Measurements from ENCODE around the gene TTC21A. TPM values are rescaled to one million over a fixed set of nuclear protein-coding genes. Genes with fewer than 3 reads are reported as not detected.

TTC21A gene
- total RNA-seq, 2 donors from 2014 or later: 6.7 to 46.5 TPM

DNA sequence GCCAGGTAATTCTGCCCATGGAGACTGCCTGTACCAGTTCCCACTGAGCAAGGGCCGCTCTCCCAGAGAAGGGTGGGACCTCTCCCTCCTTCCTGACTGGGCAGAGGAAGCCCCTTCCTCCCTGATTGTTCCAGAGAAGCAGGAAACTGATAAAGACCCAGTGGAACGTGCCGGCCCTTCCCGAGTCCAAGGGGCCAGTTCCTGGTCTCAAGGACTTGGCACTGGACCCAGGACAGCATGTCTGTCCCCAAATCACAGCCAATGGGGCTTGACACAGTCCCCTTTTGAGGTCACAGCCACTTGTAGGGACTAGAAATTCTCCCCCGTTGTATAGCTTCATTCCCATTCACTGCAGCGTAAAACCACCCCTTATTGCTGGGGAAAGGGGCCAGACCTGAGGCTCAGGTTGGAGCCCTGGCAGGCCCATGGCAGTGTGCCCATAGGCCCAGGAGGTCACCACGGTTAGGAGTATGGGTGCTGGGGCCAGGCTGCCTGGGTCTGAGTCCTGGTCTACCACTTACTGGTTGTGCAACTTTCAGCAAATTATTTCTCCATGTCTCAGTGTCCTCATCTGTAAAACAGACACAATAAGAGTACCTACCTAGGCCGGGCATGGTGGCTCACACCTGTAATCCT lies 27.8 kb downstream of the TTC21A start:
- Histone ChIP-seq H3K4me3 (no peak overlapping the region), H3K4me1 (peaks cover 27% of the 10 kb centered on the region), H3K27me3 (no peaks in the 10 kb centered on the region), H3K36me3 (replicated peaks in 1 of 2; ENCODE audit: insufficient read depth in 1 of 2, low read depth in 2 of 2) (no peaks in the 10 kb centered on the region), H3K9me3 (no peaks in the 10 kb centered on the region), H3K27ac (peak overlapping the region in 1 of 4 donors; percentile 20)
- TF ChIP-seq, protein P1, sequence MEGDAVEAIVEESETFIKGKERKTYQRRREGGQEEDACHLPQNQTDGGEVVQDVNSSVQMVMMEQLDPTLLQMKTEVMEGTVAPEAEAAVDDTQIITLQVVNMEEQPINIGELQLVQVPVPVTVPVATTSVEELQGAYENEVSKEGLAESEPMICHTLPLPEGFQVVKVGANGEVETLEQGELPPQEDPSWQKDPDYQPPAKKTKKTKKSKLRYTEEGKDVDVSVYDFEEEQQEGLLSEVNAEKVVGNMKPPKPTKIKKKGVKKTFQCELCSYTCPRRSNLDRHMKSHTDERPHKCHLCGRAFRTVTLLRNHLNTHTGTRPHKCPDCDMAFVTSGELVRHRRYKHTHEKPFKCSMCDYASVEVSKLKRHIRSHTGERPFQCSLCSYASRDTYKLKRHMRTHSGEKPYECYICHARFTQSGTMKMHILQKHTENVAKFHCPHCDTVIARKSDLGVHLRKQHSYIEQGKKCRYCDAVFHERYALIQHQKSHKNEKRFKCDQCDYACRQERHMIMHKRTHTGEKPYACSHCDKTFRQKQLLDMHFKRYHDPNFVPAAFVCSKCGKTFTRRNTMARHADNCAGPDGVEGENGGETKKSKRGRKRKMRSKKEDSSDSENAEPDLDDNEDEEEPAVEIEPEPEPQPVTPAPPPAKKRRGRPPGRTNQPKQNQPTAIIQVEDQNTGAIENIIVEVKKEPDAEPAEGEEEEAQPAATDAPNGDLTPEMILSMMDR (IDR thresholded peaks at IDR 0.05): no peak
- no peak for TF ChIP-seq POLR2A (IDR thresholded peaks at IDR 0.05)
- 57 to 62% methylated on average over 8 of the region's 8 CpGs for WGBS, 2 donors
- intact Hi-C loops (cut with DNase I): no loop called here
- ATAC-seq (peak; percentile 40), DNase-seq (peak in 2 of 4 donors; percentile 44 to 52)

DNA sequence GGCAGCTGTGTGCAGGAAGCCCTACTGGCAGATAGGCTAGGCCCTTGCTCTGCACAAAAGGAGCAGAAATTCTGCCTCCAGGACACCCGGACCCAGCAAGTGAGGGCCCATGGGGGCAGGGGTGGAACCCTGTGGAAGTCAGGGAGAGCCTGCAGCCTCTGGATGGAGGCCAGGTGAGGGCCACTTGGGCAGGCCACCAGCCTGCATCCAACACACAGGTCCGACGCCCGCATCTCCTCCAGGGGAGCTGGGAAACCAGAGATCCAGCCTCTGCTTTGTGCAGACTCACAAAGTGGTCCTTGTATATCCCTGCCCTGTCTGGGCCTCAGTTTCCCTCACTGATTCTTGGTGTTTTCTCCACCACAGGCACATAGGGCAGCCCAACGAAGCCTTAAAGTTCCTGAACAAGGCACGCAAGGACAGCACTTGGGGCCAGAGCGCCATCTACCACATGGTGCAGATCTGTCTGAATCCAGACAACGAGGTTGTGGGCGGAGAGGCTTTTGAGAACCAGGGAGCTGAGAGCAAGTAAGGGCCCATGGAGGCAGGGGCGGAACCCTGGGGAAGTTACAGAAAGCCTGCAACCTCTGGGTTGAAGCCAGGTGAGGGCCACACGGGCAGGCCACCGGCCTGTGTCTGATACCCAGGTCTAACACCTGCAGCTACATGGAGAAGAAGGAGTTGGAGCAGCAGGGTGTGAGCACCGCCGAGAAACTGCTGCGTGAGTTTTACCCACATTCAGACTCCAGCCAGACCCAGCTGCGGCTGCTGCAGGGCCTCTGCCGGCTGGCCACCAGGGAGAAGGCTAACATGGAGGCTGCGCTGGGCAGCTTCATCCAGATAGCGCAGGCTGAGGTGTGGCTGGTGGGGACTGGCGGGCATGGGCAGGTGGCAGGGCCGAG lies 29.3 kb downstream of the TTC21A start:
- H3K27ac ChIP-seq: no peak overlapping the region
- intact Hi-C loops (cut with DNase I): no loop called here
- H3K4me3 ChIP-seq: no peak overlapping the region
- no peak for ATAC-seq
- TF ChIP-seq, protein P1 (IDR thresholded peaks at IDR 0.05): no peak
- no peak for TF ChIP-seq POLR2A (IDR thresholded peaks at IDR 0.05)
- 92 to 96% methylated on average over 16 to 19 of the region's 21 CpGs for WGBS, 2 donors
- no peaks in the 10 kb centered on the region for H3K9me3 ChIP-seq
- H3K27me3 ChIP-seq: no peaks in the 10 kb centered on the region
- peaks cover 32% of the 10 kb centered on the region for H3K4me1 ChIP-seq
- H3K36me3 ChIP-seq (replicated peaks in 1 of 2; ENCODE audit: insufficient read depth in 1 of 2, low read depth in 2 of 2): no peaks in the 10 kb centered on the region
- DNase-seq: peak in 1 of 4 donors; percentile 10

DNA sequence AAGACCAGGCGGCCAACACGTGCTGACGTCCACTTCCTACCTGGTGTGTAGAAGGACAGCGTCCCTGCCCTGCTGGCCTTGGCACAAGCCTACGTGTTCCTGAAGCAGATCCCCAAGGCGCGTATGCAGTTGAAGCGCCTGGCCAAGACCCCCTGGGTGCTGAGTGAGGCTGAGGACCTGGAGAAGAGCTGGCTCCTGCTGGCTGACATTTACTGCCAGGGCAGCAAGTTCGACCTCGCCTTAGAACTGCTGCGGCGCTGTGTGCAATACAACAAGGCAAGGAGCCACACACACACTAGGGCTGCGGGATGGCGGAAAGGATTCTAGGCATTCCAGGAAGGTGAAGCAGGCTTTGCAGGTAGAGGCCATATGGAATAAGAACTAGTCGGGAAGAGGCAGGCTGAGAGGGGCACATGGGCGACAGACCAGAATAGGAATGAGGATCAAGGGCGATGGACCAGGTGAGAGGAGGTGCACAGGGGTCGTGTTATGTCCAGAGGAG lies 30.0 kb downstream of the TTC21A start:
- peaks cover 39% of the 10 kb centered on the region for H3K4me1 ChIP-seq
- peaks cover 0 to under 1% of the 10 kb centered on the region in 2 donors for H3K36me3 ChIP-seq (replicated peaks in 1 of 2; ENCODE audit: insufficient read depth in 1 of 2, low read depth in 2 of 2)
- H3K4me3 ChIP-seq: no peak overlapping the region
- 92 to 94% methylated on average over 16 to 18 of the region's 18 CpGs for WGBS, 2 donors
- ATAC-seq (no peak), DNase-seq (no peak)
- no peak for TF ChIP-seq POLR2A (IDR thresholded peaks at IDR 0.05)
- TF ChIP-seq, protein P1 (IDR thresholded peaks at IDR 0.05): no peak
- H3K9me3 ChIP-seq: no peaks in the 10 kb centered on the region
- intact Hi-C loops (cut with DNase I): no loop called here
- H3K27me3 ChIP-seq: no peaks in the 10 kb centered on the region
- H3K27ac ChIP-seq: no peak overlapping the region

DNA sequence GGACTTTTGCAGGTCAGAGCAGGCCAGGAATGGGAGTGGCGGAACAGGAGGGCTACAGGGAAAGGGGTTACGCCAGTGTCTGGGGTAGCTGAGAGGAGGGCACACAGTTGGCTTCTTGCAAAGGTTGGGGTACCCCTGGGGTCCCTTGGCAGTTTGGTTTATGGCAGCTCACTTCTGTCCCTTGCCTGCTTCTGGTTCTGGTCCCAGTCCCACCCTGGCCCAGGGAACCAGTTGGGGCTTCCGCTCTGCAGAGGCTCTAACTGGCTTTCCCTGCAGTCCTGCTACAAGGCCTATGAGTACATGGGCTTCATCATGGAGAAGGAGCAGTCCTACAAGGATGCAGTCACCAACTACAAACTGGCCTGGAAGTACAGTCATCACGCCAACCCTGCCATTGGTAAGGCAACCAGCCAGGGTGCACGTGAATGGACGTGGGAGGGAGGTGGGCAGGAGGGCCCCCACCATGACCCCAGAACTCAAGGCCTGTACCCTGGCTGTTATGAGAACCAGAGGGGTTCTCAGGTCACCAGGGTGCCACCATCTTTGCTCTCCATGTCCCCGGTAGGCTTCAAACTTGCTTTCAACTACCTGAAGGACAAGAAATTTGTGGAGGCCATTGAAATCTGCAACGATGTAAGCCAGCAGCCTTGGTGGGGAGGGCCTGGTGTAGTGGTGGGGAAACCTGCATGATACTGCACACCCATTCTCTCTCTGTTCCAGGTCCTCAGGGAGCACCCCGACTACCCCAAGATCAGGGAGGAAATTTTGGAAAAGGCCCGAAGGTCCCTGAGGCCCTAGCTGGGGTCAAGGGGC lies 30.7 kb downstream of the TTC21A start:
- peaks cover 46% of the 10 kb centered on the region for H3K4me1 ChIP-seq

More for the DNA sequence above, 30.7 kb downstream of the TTC21A start:
- DNase-seq (no peak), ATAC-seq (no peak)
- no peak overlapping the region for H3K4me3 ChIP-seq
- intact Hi-C loops (cut with DNase I): no loop called here
- peaks cover 3 to 7% of the 10 kb centered on the region in 2 donors for H3K36me3 ChIP-seq (replicated peaks in 1 of 2; ENCODE audit: insufficient read depth in 1 of 2, low read depth in 2 of 2)
- H3K27me3 ChIP-seq: no peaks in the 10 kb centered on the region
- H3K27ac ChIP-seq: no peak overlapping the region
- 85 to 91% methylated on average over 7 to 10 of the region's 10 CpGs for WGBS, 2 donors
- no peaks in the 10 kb centered on the region for H3K9me3 ChIP-seq
- TF ChIP-seq, protein P1 (IDR thresholded peaks at IDR 0.05): no peak
- no peak for TF ChIP-seq POLR2A (IDR thresholded peaks at IDR 0.05)
